ENCODE measurements around the gene BCR. TPM values are rescaled to one million over a fixed set of nuclear protein-coding genes. Genes with fewer than 3 reads are reported as not detected.
A peak's percentile ranks its signal among the peaks of the same experiment; 100 is the strongest.

BCR gene
- total RNA-seq, 2 experiments from 2014 or later = 60.0 to 64.8 TPM

DNA sequence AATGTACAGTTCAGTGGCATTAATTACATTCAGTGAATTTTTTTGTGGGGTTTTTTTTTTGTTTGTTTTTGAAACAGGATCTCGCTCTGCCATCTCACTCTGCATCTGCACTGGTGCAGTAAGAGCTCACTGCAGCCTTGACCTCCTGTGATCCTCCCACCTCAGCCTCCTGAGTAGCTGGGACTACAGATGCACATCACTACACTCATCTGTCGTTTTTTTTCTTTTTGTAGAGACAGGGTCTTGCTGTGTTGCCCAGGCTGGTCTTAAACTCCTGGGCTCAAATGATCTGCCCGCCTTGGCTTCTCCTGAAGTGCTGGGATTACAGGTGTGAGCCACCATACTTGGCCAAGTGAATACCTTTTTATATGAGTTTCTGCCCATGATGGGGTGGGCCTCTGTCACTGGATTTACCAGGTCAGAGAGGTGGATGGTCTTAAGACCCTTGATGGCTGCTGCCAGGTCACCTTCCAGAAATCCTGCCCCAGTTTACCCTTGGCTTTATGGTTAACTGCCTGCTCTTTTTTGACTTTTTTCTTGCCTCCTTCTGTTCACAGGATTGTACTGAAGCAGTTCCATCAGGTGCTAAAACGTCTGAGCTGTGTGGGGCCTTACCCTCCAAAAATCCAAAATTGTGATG lies 22.6 kb downstream of the BCR start:
- Mint-ChIP-seq H3K36me3 (ENCODE audit: low read depth) (peaks cover 34% of the 10 kb centered on the region), H3K27ac (peak overlapping the region; percentile 17), H3K4me1 (ENCODE audit: low read depth) (peaks cover 44% of the 10 kb centered on the region), H3K4me3 (no peak overlapping the region), H3K27me3 (no peaks in the 10 kb centered on the region), H3K9me3 (no peaks in the 10 kb centered on the region)
- H3K27me3 ChIP-seq (ENCODE audit: control insufficient read depth in 1 of 2, insufficient read depth in 2 of 2, low read length in 2 of 2) = no peaks in the 10 kb centered on the region
- intact Hi-C loops (cut with DNase I, micrococcal nuclease) = no loop called here
- ChIA-PET POLR2A (no interaction called here), CTCF (no interaction called here)
- H3K4me1 ChIP-seq (ENCODE audit: insufficient read depth, low read length) = peaks cover 29% of the 10 kb centered on the region
- no peaks in the 10 kb centered on the region for H3K9me3 ChIP-seq (ENCODE audit: control insufficient read depth in 1 of 2, insufficient read depth in 1 of 2, low read length in 2 of 2)
- no peak overlapping the region for H3K27ac ChIP-seq (ENCODE audit: low read depth in 1 of 2, low read length in 2 of 2)
- ATAC-seq (ENCODE audit: poor library complexity) (no peak), DNase-seq (no peak)
- no peak overlapping the region for H3K4me3 ChIP-seq (ENCODE audit: low read length)
- H3K36me3 ChIP-seq (ENCODE audit: insufficient read depth, low read length) = peaks cover 31% of the 10 kb centered on the region
- TF ChIP-seq, protein P1, sequence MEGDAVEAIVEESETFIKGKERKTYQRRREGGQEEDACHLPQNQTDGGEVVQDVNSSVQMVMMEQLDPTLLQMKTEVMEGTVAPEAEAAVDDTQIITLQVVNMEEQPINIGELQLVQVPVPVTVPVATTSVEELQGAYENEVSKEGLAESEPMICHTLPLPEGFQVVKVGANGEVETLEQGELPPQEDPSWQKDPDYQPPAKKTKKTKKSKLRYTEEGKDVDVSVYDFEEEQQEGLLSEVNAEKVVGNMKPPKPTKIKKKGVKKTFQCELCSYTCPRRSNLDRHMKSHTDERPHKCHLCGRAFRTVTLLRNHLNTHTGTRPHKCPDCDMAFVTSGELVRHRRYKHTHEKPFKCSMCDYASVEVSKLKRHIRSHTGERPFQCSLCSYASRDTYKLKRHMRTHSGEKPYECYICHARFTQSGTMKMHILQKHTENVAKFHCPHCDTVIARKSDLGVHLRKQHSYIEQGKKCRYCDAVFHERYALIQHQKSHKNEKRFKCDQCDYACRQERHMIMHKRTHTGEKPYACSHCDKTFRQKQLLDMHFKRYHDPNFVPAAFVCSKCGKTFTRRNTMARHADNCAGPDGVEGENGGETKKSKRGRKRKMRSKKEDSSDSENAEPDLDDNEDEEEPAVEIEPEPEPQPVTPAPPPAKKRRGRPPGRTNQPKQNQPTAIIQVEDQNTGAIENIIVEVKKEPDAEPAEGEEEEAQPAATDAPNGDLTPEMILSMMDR (IDR thresholded peaks at IDR 0.05) = no peak

DNA sequence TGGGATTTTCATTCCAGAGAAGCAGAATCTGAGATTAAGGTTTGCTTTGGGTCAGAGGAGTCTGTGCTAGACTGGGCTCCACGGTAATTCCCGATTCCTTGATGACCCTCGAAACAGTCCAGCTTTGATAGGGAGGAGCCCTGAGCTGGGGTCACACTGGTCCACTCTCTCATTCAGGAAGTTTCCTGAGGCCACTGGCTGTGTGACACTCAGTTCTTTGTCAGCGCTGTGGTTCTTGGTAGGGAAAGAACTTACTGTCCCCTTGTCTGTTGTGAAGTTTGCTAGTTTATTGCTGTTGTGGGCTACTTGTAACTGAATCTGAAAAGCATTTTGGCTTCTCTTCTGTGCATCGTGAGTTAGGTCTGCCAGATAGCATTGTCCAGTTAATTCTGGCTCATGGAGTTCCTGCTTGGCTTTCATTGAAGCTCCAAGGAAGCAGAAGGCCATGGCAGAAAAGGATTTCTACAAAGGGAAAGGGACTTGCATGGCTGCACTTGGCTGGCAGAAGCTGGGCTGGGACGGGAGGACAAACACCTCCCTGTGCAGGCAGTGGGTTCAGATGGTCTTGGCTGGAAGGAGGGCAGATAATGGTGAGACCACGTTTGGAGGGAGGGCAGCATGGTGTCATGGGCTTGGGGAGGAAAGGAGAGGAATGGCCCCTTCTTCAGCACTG lies 23.3 kb downstream of the BCR start:
- Histone ChIP-seq H3K27me3 (ENCODE audit: control insufficient read depth in 1 of 2, insufficient read depth in 2 of 2, low read length in 2 of 2) (no peaks in the 10 kb centered on the region), H3K4me3 (ENCODE audit: low read length) (no peak overlapping the region), H3K4me1 (ENCODE audit: insufficient read depth, low read length) (peaks cover 22% of the 10 kb centered on the region), H3K9me3 (ENCODE audit: control insufficient read depth in 1 of 2, insufficient read depth in 1 of 2, low read length in 2 of 2) (no peaks in the 10 kb centered on the region), H3K36me3 (ENCODE audit: insufficient read depth, low read length) (peaks cover 28% of the 10 kb centered on the region), H3K27ac (ENCODE audit: low read depth in 1 of 2, low read length in 2 of 2) (no peak overlapping the region)
- intact Hi-C loops (cut with DNase I, micrococcal nuclease) = no loop called here
- Mint-ChIP-seq H3K4me1 (ENCODE audit: low read depth) (peaks cover 38% of the 10 kb centered on the region), H3K4me3 (no peak overlapping the region), H3K27ac (peak overlapping the region; percentile 17), H3K36me3 (ENCODE audit: low read depth) (peaks cover 31% of the 10 kb centered on the region), H3K27me3 (no peaks in the 10 kb centered on the region), H3K9me3 (no peaks in the 10 kb centered on the region)
- ATAC-seq (ENCODE audit: poor library complexity) (no peak), DNase-seq (no peak)
- TF ChIP-seq, protein P1 (IDR thresholded peaks at IDR 0.05) = no peak
- ChIA-PET POLR2A (no interaction called here), CTCF (no interaction called here)

DNA sequence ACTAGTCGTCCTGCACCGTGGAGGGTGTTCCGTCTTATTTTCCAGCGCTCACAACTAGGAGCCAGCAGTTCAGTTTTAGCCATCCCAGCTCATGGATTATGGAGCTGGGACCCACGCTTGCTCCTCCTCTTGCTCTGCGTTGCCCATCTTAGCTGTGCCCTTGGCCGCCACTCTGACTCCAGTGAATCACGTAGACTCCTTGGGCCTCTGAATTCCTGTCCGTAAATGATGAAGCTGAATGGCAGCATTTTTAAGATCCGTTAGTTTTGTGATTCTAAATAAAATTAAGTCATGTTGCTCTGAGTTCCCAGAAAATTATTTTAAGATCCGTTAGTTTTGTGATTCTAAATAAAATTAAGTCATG lies 23.8 kb downstream of the BCR start:
- H3K4me1 Mint-ChIP-seq (ENCODE audit: low read depth) = peaks cover 40% of the 10 kb centered on the region
- ATAC-seq (ENCODE audit: poor library complexity) (no peak), DNase-seq (no peak)
- peaks cover 25% of the 10 kb centered on the region for H3K36me3 ChIP-seq (ENCODE audit: insufficient read depth, low read length)
- POLR2A ChIA-PET = no interaction called here
- CTCF ChIA-PET = no interaction called here
- TF ChIP-seq, protein P1 (IDR thresholded peaks at IDR 0.05) = no peak
- no peaks in the 10 kb centered on the region for H3K27me3 Mint-ChIP-seq
- no peaks in the 10 kb centered on the region for H3K9me3 ChIP-seq (ENCODE audit: control insufficient read depth in 1 of 2, insufficient read depth in 1 of 2, low read length in 2 of 2)
- H3K4me3 Mint-ChIP-seq = no peak overlapping the region
- no peaks in the 10 kb centered on the region for H3K27me3 ChIP-seq (ENCODE audit: control insufficient read depth in 1 of 2, insufficient read depth in 2 of 2, low read length in 2 of 2)
- H3K4me1 ChIP-seq (ENCODE audit: insufficient read depth, low read length) = peaks cover 17% of the 10 kb centered on the region
- no peak overlapping the region for H3K27ac Mint-ChIP-seq
- no peak overlapping the region for H3K4me3 ChIP-seq (ENCODE audit: low read length)
- H3K9me3 Mint-ChIP-seq = no peaks in the 10 kb centered on the region
- intact Hi-C loops (cut with DNase I, micrococcal nuclease) = no loop called here
- H3K36me3 Mint-ChIP-seq (ENCODE audit: low read depth) = peaks cover 31% of the 10 kb centered on the region
- H3K27ac ChIP-seq (ENCODE audit: low read depth in 1 of 2, low read length in 2 of 2) = no peak overlapping the region
